Measurements from ENCODE around the gene NRG2.

The NRG2 gene

GRCh38 chr5:139856714-139857113 is 186.4 kb downstream of the NRG2 start:
- DNase-seq (ENCODE audit: low read depth) = no peak

DNA sequence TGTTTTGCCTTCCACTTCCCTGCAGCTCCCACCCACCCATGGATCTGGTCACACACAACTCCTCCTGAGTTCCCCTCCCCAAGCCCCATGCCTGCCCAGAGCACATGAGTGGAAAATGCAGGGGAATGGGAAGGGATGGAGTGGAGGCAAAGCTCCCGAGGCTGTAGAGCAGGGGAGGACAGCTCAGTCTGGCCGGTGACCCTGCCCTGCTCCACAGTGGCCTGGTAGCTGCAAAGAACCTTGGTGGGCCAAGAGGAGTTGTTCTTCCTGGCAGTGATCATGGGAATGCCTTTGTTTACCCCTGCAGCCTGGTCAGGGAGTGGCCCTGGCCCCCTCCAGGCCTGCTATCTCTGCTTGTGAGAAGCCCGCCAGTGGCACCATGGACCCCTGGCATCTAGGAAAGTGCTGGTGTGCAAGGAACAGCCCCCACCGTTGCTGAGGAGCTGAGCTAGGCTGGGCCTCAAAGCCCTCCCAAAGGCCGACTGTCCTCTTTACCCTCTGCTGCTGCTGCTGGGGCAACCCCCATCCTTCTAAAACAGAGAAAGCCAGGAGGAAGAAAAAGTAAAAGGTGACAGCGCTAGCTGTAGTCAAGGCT is 187.1 kb downstream of the NRG2 start:
- DNase-seq (ENCODE audit: low read depth) = no peak

DNA sequence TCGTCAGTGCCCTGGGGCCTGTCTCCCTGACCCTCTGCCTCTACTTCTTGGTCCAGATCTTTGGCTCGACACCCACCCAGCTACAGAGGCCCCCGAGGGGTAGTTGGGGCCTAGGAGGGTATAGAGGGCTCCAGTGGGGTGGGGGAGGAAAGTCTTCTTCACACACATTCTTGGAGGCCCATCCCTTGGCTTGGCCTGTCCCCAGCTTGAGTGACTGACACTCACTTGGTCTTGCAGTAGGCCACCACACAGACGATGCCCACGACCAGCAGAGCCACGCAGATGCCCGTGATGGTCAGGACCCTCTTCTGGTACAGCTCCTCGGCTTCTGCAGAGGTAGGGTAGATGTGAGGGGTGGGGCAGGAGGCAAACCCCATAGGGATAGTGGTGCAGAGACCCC is 187.6 kb downstream of the NRG2 start:
- DNase-seq (ENCODE audit: low read depth) = no peak

DNA sequence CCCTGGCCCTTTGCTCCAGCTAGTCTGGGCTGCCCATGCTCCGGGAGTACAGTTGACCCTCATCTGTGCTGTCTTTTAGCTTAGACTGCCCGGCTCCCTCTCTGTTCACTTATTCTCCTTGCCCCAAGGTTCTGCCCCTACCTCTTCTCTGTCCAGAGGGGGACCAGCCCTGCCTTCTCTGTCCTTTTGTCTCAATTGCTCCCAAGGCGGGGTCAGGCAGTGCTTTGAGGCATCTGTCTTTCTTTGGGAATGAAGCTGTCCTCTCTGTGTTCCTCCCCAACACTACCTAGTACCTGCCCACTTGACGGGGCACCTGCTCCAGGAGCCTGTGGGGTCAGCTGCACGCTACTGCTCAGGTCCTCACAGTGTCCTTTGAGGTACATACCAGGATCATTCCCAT is 188.1 kb downstream of the NRG2 start:
- no peak for DNase-seq (ENCODE audit: low read depth)

DNA sequence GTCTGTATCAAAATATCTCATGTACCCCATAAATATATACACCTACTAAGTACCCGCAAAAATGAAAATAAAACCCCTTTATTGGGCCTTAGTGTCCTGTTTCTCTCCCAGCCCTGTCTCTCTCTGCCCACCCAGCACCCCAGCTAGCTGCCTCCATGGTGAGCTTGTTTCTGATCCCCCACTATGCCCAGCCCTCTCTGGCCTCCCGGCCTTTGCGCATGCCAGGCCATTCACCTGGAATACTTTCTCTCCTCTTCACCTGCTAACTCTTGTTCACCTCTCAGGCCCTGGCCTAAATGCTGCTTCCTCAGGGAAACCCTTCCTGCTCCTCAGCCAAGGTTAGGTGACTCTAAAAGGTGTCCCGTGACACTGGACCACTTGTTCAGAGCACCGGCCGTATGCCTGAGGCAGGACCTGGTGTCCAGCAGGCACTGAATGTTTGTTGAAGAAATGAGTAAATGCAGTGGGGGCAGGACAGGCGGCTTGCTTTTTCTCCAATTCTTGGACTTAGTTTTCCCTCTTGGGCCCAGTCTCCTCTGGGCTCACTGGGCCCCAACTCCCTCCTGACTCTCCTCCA is 189.0 kb downstream of the NRG2 start:
- no peak for DNase-seq (ENCODE audit: low read depth)

GRCh38 chr5:139852696-139853095 is 190.4 kb downstream of the NRG2 start:
- no peak for DNase-seq (ENCODE audit: low read depth)

- DNase-seq (ENCODE audit: low read depth) = no peak
Observed at GRCh38 chr5:139851558-139851957, 191.5 kb downstream of the NRG2 start.

DNA sequence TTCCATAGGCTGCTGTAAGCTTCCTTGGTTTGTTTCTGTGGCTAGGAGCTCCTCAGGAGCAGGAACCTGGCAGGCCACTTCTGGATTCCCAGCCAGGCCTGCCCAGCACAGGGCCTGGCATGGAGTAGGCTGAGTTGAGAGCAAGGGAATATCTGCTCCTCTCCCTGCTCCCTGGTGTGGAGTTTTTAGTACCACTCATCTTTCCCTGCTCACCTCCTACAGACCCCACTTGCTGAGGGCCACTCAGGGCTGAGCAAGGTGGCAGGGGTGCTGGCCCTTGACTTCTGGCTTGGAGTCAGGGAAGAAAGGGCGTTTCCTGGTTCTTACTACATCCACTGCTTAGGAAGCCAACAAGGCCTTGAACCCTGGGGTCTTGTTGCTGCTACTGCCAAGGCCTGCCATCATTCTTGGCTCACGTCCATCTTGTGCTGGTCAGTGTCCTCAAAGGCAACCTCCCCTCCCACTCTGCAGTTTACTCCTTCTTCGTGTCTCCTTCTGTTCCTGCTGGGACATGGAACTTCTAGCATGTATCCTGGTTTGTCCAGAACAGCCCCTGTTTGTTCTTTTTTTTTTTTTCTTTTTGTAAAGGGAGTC is 192.6 kb downstream of the NRG2 start:
- no peak for DNase-seq (ENCODE audit: low read depth)

GRCh38 chr5:139849942-139850341 is 193.2 kb downstream of the NRG2 start:
- DNase-seq (ENCODE audit: low read depth) = no peak

DNA sequence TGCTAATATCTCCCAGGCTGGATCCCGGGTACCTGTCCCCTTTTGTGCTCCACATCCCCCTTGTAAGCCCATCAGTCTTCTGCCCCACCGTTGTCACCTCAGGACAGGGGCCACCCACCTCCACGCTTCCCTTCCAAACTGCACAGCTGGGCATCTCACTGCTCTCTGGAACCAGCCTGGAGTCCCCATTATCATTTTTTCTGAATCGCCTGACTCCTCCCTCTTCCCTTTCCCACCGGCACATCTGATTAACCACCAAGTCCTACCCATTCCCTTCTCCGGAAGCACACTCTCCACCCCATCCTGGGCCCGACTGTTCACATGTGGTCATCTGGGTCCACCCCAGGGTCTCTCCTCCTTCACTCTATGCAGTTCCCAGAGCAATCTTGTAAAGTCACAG is 193.6 kb downstream of the NRG2 start:
- DNase-seq (ENCODE audit: low read depth) = no peak

- peak; percentile 7 for DNase-seq (ENCODE audit: low read depth)
Observed at GRCh38 chr5:139848508-139849100, 194.5 kb downstream of the NRG2 start.

GRCh38 chr5:139847790-139848507 is 195.2 kb downstream of the NRG2 start:
- DNase-seq (ENCODE audit: low read depth) = peak; percentile 66

- no peak for DNase-seq (ENCODE audit: low read depth)
Observed at GRCh38 chr5:139847091-139847490, 196.0 kb downstream of the NRG2 start.

DNA sequence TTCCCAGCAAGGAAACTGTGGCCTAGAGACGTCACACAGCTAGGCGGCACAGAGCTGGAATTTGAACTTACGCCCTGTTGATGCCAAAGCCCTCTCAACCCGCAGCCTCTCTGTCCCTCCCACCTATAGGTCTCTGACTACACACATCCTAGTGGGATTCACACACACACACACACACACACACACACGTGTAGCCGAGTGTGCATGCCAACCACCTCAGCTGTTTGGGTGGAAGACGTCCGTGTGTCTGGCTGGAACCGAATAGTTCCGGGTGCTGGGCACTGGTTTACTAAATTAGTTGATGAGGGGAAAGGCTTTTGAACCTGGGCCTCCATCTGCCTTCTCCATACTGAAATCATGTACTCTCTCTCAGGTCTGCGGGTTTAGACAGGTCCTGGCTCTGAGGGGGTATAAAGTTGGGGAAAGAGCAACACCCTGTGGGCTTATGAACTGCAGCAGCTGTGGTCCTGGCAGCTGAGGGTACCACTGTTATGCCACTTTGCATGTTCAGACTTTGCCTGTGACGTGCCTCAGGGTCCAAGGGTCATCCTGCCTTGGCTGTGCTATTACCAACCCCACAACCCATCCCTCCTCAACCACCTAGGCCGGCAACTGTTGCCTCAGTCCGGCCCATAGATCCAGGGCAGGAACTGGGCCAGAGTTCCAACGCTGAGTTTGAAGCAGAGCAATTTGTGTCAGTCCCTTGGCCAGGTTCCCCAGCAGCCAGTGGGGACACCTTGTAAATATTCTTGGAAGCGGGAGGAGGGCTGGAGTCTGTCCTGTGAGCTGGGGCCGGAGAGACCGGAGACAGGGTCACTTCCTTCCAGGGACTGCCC is 197.0 kb downstream of the NRG2 start:
- no peak for DNase-seq (ENCODE audit: low read depth)

DNA sequence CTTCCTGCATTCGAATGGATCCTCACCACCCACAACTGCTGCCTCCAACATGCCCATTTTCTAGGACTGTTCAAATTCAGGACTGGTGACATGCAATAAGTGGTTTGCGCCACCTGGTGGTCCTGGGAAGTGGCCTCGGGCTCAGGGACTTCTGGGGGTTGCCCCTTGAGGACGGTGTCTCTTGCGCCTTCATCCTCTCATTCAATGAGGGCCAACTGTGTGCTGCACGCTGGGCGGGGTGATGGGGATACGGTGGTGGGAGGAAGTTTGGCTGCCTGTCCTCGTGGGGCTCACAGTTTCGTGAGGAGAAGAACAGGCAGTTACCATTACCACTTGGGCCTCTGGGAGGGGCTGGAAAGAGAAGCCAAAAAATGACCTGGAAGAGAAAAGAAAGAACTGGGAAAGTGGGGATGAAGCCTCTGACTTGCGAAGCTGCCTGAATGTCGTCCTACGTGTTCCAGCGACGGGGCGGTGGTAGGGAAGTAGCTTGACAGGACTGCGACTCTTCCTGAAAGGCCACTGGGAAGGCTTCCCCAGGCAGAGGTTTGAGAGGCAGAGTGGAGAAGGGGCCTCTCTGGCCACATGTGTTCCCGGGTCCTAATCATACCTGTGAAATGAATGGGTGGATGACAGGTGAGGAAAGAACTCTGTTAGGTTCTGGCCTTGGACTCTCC is 198.5 kb downstream of the NRG2 start:
- DNase-seq (ENCODE audit: low read depth) = peak; percentile 61

DNA sequence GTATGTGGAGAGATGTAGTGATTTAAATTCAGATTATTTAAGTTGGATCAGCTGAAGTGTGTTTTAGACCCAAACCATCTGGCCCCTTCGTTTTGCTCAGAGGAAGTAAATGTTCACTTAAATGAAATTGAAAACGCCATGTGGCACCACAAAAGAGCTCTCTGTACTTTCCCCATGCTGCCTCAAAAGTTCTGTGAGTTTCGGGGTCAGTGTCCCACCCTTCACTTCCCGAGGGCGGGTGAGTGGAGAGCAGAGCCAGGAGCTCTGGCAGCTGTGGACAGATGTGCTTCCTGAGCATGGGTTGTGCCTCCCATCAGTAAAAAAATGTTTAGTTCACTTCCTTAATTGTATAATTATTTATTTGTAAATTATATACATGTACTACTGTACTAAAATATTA is 199.1 kb downstream of the NRG2 start:
- no peak for DNase-seq (ENCODE audit: low read depth)

DNA sequence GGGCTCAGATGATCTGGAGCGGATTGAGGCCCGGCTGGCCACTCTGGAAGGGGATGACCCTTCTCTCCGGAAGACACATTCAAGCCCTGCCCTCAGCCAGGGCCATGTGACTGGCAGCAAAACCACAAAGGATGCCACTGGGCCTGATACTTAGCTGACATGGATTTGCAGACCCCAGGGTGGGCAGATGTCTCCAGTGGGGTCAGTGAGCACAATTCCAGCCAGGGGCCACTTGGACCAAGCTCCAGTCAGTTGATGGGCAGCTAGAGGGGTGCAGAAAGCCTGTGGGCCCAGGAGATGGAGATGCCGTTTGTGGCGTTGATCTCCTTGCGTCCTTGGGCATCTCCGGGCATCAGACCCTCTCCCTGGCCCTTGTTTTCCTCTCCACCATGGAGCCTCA is 200.8 kb downstream of the NRG2 start:
- no peak for DNase-seq (ENCODE audit: low read depth)

DNA sequence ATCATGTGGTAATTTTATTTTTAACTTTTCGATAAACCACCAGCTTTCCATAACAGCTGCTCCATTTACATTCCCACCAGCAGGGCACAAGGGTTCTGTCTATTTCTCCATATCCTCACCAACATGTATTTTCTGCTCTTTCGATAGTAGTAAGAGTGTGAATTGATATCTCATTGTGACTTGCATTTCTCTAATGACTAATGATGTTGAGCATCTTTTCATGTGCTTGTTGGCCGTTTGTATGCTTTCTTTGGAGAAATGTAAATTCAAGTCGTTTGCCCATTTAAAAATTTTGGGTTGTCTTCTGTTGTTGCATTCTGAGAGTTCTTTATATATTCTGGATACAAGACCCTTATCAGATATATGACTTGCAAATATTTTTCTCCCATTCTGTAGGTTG is 201.6 kb downstream of the NRG2 start:
- DNase-seq (ENCODE audit: low read depth) = no peak

DNA sequence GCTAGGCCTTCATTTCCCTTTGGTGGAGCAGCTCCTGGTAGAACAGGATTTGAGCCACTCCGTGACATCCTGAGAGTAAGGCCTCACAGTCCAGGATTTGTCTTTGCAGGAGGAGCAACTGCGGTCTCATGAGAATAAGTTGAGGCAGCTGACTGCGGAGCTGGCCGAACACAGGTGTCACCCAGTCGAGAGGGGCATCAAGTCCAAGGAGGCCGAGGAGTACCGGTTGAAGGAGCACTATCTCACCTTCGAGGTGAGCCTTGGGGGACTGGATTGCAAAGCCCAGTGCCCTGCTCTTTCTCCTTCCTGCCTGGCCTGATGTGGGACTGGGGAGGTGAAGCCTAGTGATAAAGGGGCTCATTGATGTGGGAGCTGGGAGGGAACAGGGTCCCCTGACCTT is 203.2 kb downstream of the NRG2 start:
- DNase-seq (ENCODE audit: low read depth) = no peak

GRCh38 chr5:139839232-139839815 is 203.8 kb downstream of the NRG2 start:
- DNase-seq (ENCODE audit: low read depth) = no peak

Measured in activated T-cell treated with anti-CD3 and anti-CD28 coated beads for 24 hours (primary cell).